H1 (cell line): Measurements from ENCODE around the gene SNRK. TPM values are rescaled to one million over a fixed set of nuclear protein-coding genes. Genes with fewer than 3 reads are reported as not detected.

ENCODE experiments used
- CHD2 ChIP-seq: IDR thresholded peaks from 2 replicates; pipeline ENCODE4 v1.6.1; 2012; ENCODE audit warnings: low read length, improper control_type of control experiment
- CHD7 ChIP-seq: fragments of 300-600 bp; sonication (generic); IDR thresholded peaks from 2 replicates; pipeline ENCODE4 v1.7.1; 2012; ENCODE audit warnings: low read length, moderate library complexity, mild to moderate bottlenecking, inconsistent platforms; ENCODE audit not compliant: insufficient replicate concordance
- KDM4A ChIP-seq: IDR thresholded peaks from one replicate; pipeline ENCODE4 v1.7.1; 2012; ENCODE audit warnings: low read depth, mild to moderate bottlenecking, moderate library complexity, low read length, inconsistent platforms; ENCODE audit not compliant: severe bottlenecking
- RBBP5 ChIP-seq: IDR thresholded peaks from 2 replicates; pipeline ENCODE4 v1.7.1; 2012; ENCODE audit warnings: low read depth, mild to moderate bottlenecking, inconsistent platforms, low read length, moderate library complexity, borderline replicate concordance
- SAP30 ChIP-seq: fragments of 300-600 bp; sonication (generic); IDR thresholded peaks from 2 replicates; pipeline ENCODE4 v1.7.1; 2012; ENCODE audit warnings: low read length, moderate library complexity, mild to moderate bottlenecking, inconsistent platforms; ENCODE audit not compliant: insufficient read depth, insufficient replicate concordance
- polyA plus RNA-seq, 7 experiments: library from polyadenylated mRNA; depleted of rRNA in 3 of 7; stranded (reverse) in 5 of 7; unstranded in 2 of 7; fragments of >200 nt in 5 of 7; fragments of 200-250 nt in 2 of 7; gene quantifications; 1 replicate in 5 of 7; 2 replicates in 1 of 7; 4 replicates in 1 of 7; pipeline versions ENCODE4 v1.2.1 to v1.2.3, GENCODE V29; 2011 to 2013; ENCODE audit warnings: missing spikeins in 2 of 7, mixed read lengths in 2 of 7
- total RNA-seq: library from RNA; stranded (reverse); fragmentation: NEBNext Ultra II Directional; extraction: Animal tissue kit (Norgen Biotek cat#: 25700); gene quantifications from 2 replicates; pipeline ENCODE4 v1.2.1, GENCODE V29; 2021

Gene SNRK
- total and polyA plus RNA-seq, 2 of the 8 experiments (the other 6 are each of a cell fraction or from before 2014, with no cell fraction given): 4.4 to 11.7 TPM

GRCh38 chr3:43364926-43365325 lies 78.6 kb downstream of the SNRK start (continued):
- TF ChIP-seq CHD7: no peak
- TF ChIP-seq RBBP5: no peak
- TF ChIP-seq CHD2: no peak
- no peak for TF ChIP-seq SAP30
- no peak for TF ChIP-seq KDM4A
